IMR-90 (cell line): ENCODE measurements around the gene ATRNL1. TPM values are rescaled to one million over a fixed set of nuclear protein-coding genes. Genes with fewer than 3 reads are reported as not detected.
A peak's percentile ranks its signal among the peaks of the same experiment; 100 is the strongest.
"Not testable (repeated sequence)": the region's sequence is repeated elsewhere in the genome, so short reads cannot be mapped to it uniquely, and the experiment has no call there.

Source experiments
- ATAC-seq: fragments of 200-7000 bp; cut with Tn5 transposase; 2 replicates; pipeline ENCODE4 v1.9.1; 2020; ENCODE audit warnings: low read depth, mild to moderate bottlenecking, moderate library complexity
- BruUV-seq: library from RNA; stranded (reverse); fragments of 400-500 nt; replicated peaks from 2 replicates; lab custom pipeline; 2021; lab: Mats Ljungman, UMichigan
- CTCF ChIA-PET: fragments of 300-600 bp; formaldehyde crosslinking; extraction: SDS; loops from one replicate; lab custom pipeline; 2021; ENCODE audit warnings: antibody characterized with exemption; lab: Yijun Ruan, JAX
- POLR2A ChIA-PET: fragments of 300-600 bp; sonication (Branson Sonifier 250); formaldehyde crosslinking; loops from one replicate; lab custom pipeline; 2022; ENCODE audit warnings: antibody characterized with exemption; ENCODE audit not compliant: unreplicated experiment; lab: Charles Lee
- DNase-seq: peaks from one replicate; pipeline ENCODE4 v3.0.0; 2013
- H2AFZ ChIP-seq: replicated peaks from 2 replicates; pipeline ENCODE3; 2013; ENCODE audit warnings: low read length, mild to moderate bottlenecking; ENCODE audit not compliant: poor library complexity
- H2AK5ac ChIP-seq: 2 replicates; pipeline ENCODE4 v1.6.1; 2013; ENCODE audit warnings: low read depth, low read length, inconsistent platforms
- H2AK9ac ChIP-seq: replicated peaks from 2 replicates; pipeline ENCODE3; 2013; ENCODE audit warnings: mild to moderate bottlenecking, low read depth, low read length, moderate library complexity; ENCODE audit not compliant: poor library complexity
- H2BK120ac ChIP-seq: 2 replicates; pipeline ENCODE4 v1.6.1; 2013; ENCODE audit warnings: low read depth, low read length, inconsistent platforms
- H2BK15ac ChIP-seq: 3 replicates; pipeline ENCODE4 v1.6.1; 2013; ENCODE audit warnings: low read depth, low read length, inconsistent platforms
- H2BK20ac ChIP-seq: 2 replicates; pipeline ENCODE4 v1.6.1; 2013; ENCODE audit warnings: low read depth, mild to moderate bottlenecking, inconsistent platforms, low read length, moderate library complexity
- H2BK5ac ChIP-seq: 2 replicates; pipeline ENCODE4 v1.6.1; 2013; ENCODE audit warnings: mild to moderate bottlenecking, low read depth, low read length, inconsistent platforms; ENCODE audit not compliant: poor library complexity, severe bottlenecking
- H3K14ac ChIP-seq: replicated peaks from 2 replicates; pipeline ENCODE4 v1.6.1; 2013; ENCODE audit warnings: low read depth, low read length, inconsistent platforms
- H3K18ac ChIP-seq: 2 replicates; pipeline ENCODE4 v1.6.1; 2013; ENCODE audit warnings: low read depth, low read length, control low read depth
- H3K23ac ChIP-seq: 2 replicates; pipeline ENCODE4 v1.6.1; 2013; ENCODE audit warnings: low read depth, low read length, inconsistent platforms
- H3K27ac ChIP-seq: 2 replicates; pipeline ENCODE4 v1.5.1; 2013; ENCODE audit warnings: mild to moderate bottlenecking, control low read depth, low read length; ENCODE audit not compliant: insufficient read depth
- H3K27me3 ChIP-seq: 2 replicates; pipeline ENCODE4 v1.6.1; 2013; ENCODE audit warnings: low read length; ENCODE audit not compliant: control insufficient read depth, insufficient read depth
- H3K36me3 ChIP-seq: 2 replicates; pipeline ENCODE4 v1.6.1; 2013; ENCODE audit warnings: low read length, mixed read lengths; ENCODE audit not compliant: control insufficient read depth, insufficient read depth
- H3K4ac ChIP-seq: 2 replicates; pipeline ENCODE4 v1.6.1; 2013; ENCODE audit warnings: low read depth, low read length, inconsistent platforms
- H3K4me1 ChIP-seq: 2 replicates; pipeline ENCODE4 v1.6.1; 2013; ENCODE audit warnings: low read length, mixed read lengths; ENCODE audit not compliant: control insufficient read depth, insufficient read depth
- H3K4me2 ChIP-seq: 2 replicates; pipeline ENCODE4 v1.6.1; 2013; ENCODE audit warnings: low read depth, mild to moderate bottlenecking, control low read depth, low read length, moderate library complexity
- H3K4me3 ChIP-seq: 2 replicates; pipeline ENCODE4 v1.5.1; 2013; ENCODE audit warnings: low read depth, mild to moderate bottlenecking, control low read depth, low read length, moderate library complexity; ENCODE audit not compliant: insufficient read depth
- H3K56ac ChIP-seq: 2 replicates; pipeline ENCODE4 v1.6.1; 2013; ENCODE audit warnings: low read length, inconsistent platforms; ENCODE audit not compliant: insufficient read depth; ENCODE audit errors: extremely low read depth
- H3K79me1 ChIP-seq, 2 experiments: 2 replicates each; pipeline ENCODE4 v1.6.1; 2013; ENCODE audit warnings: low read length in 2 of 2, inconsistent platforms in 1 of 2, low read depth in 1 of 2
- H3K9ac ChIP-seq: 2 replicates; pipeline ENCODE4 v1.6.1; 2013; ENCODE audit warnings: low read depth, low read length, control low read depth
- H3K9me1 ChIP-seq: 2 replicates; pipeline ENCODE4 v1.6.1; 2013; ENCODE audit warnings: low read length, inconsistent platforms; ENCODE audit not compliant: insufficient read depth
- H3K9me3 ChIP-seq: 2 replicates; pipeline ENCODE4 v1.6.1; 2013; ENCODE audit warnings: low read length; ENCODE audit not compliant: control insufficient read depth, insufficient read depth
- H4K20me1 ChIP-seq: 2 replicates; pipeline ENCODE4 v1.6.1; 2013; ENCODE audit warnings: low read length, inconsistent platforms; ENCODE audit not compliant: insufficient read depth
- H4K5ac ChIP-seq: 2 replicates; pipeline ENCODE4 v1.6.1; 2013; ENCODE audit warnings: mild to moderate bottlenecking, low read depth, low read length, control low read depth
- H4K8ac ChIP-seq, 2 experiments: 2 replicates each; pipeline ENCODE4 v1.6.1; 2013; ENCODE audit warnings: low read depth in 2 of 2, low read length in 2 of 2, control low read depth in 1 of 2, inconsistent platforms in 1 of 2
- H4K91ac ChIP-seq: 2 replicates; pipeline ENCODE4 v1.6.1; 2013; ENCODE audit warnings: low read depth, low read length, inconsistent platforms; ENCODE audit not compliant: insufficient read depth
- CEBPB ChIP-seq: IDR thresholded peaks from 2 replicates; pipeline ENCODE4 v1.6.1; 2012; ENCODE audit warnings: low read depth, low read length, improper control_type of control experiment
- NFE2L2 ChIP-seq: fragments of 150-350 bp; IDR thresholded peaks from 2 replicates; pipeline ENCODE4 v1.6.1; 2016; ENCODE audit warnings: low read depth, mild to moderate bottlenecking, low read length
- WGBS, 2 experiments: methylation state at CpG; one replicate each; pipeline versions ENCODE4 v1.1.5 to v1.1.7; 2013; ENCODE audit warnings: missing lambda C conversion rate in 2 of 2; ENCODE audit not compliant: insufficient read length in 1 of 2; ENCODE audit errors: extremely low coverage in 2 of 2; 5-methylcytosine and 5-hydroxymethylcytosine counted together
- dilution Hi-C: fragments of 300-500 bp; cut with HindIII; formaldehyde crosslinking; loops from one replicate; pipeline ENCODE4 v1.14.3; 2018; ENCODE audit warnings: low sequenced_read_pairs; ENCODE audit not compliant: unreplicated experiment
- in situ Hi-C: fragments of 300-500 bp; cut with MboI; formaldehyde crosslinking; loops from 3 replicates; pipeline ENCODE4 v1.14.3; 2019; ENCODE audit warnings: low sequenced_read_pairs, inconsistent platforms, mixed read lengths
- intact Hi-C: fragments of 100-400 bp; cut with micrococcal nuclease; formaldehyde crosslinking; loops from 2 replicates; pipeline ENCODE4 v1.10.0; 2022
- polyA plus RNA-seq, 3 experiments: library from polyadenylated mRNA; depleted of rRNA; stranded (reverse); fragments of >200 nt; gene quantifications; 2 replicates each; pipeline ENCODE4 v1.2.3, GENCODE V29; 2012; ENCODE audit warnings: low replicate concordance in 1 of 3
- total RNA-seq: library from RNA; depleted of rRNA; stranded (reverse); fragments of >200 nt; gene quantifications from 2 replicates; pipeline ENCODE4 v1.2.3, GENCODE V29; 2012

Gene ATRNL1
- total and polyA plus RNA-seq, 2 of the 4 experiments (the other 2 are of a cell fraction): 0.18 to 0.19 TPM

DNA sequence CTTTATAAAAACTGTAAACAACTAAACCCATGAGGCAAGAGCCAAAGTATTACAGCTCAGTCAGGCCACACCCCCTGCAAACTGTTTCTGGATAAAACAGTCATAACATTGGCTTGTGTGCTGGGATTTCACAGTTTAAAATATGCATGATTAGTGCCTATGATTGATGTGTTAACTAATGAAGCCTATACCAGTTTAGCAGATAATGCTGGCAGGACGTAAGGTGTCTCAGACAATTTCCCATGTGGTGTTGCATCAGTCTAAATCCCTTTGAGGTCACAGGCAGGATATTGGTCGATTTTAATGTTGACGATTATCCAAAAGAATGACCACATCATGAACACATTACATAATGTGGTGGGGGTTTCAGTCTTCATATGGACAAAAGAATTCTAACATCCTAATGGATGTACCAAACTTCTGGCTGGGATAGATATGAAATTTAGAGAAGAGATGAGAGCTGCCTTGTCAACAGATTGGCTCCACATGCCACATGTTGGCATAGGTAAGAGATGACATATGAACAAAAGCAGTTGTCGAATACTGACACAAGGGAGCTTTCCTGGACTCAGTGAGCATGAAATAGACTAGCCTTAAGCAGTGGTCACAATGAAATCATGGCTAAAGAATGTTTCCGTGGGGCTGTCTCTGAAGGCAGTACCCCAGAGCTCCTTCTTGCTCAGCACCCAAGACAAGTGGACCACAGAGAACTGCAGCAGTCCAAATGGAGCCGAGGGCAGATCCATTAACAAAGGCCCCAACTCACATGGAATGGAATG, 734.3 kb downstream of the ATRNL1 start:
- DNase-seq (peak; percentile 73), ATAC-seq (peak; percentile 64)
- TF ChIP-seq NFE2L2 (no peak), CEBPB (peak; percentile 49; the same call in 1 of the 2 replicates)
- POLR2A ChIA-PET: interaction anchor here (0.7 kb wide), 1 partner anchor 132 kb away, joined by 4 read pairs; no protein-coding TSS in a partner anchor
- no TSS peak for BruUV-seq
- H2AK9ac ChIP-seq: no peak overlapping the region
- H3K27me3 ChIP-seq: no peaks in the 10 kb centered on the region
- intact Hi-C loops (loop anchor here (1.0 to 10.0 kb wide), 3 partner anchors 119 to 445 kb away; partner anchors contain the start of gene GFRA1), in situ Hi-C loops (no loop called here), dilution Hi-C loops (no loop called here)
- peaks cover 8% of the 10 kb centered on the region for H3K4me1 ChIP-seq
- no peaks in the 10 kb centered on the region for H3K9me1 ChIP-seq
- H3K4me2 ChIP-seq: no peak overlapping the region
- H3K27ac ChIP-seq: no peak overlapping the region
- H3K79me1 ChIP-seq: no peaks in the 10 kb centered on the region
- peak overlapping the region; percentile 42; the same call in 1 of the 2 replicates for H2BK20ac ChIP-seq
- H3K56ac ChIP-seq: no peak overlapping the region
- WGBS, 2 experiments: 24% methylated on average over 2 of the region's 6 CpGs; no CpG with 5 or more reads in 1 of the 2 experiments
- no peak overlapping the region for H3K14ac ChIP-seq
- no peak overlapping the region for H3K4me3 ChIP-seq
- no peak overlapping the region for H2BK15ac ChIP-seq
- CTCF ChIA-PET: interaction anchor here (0.6 to 2.5 kb wide), 6 partner anchors 16 to 460 kb away, joined by 3 to 13 read pairs (median 4); no protein-coding TSS in a partner anchor
- H2AFZ ChIP-seq: peak overlapping the region; percentile 15
- no peaks in the 10 kb centered on the region for H3K36me3 ChIP-seq
- H2BK5ac ChIP-seq: no peak overlapping the region
- H2AK5ac ChIP-seq: no peak overlapping the region
- no peak overlapping the region for H4K5ac ChIP-seq
- H3K9ac ChIP-seq: no peak overlapping the region
- 0 out of 2 replicates have a peak overlapping the region, but pooled peaks have one; percentile 7 for H3K18ac ChIP-seq
- H4K91ac ChIP-seq: no peak overlapping the region
- no peaks in the 10 kb centered on the region for H4K20me1 ChIP-seq
- H3K4ac ChIP-seq: no peak overlapping the region
- H3K9me3 ChIP-seq: no peaks in the 10 kb centered on the region
- peak overlapping the region; percentile 32; the same call in 1 of the 2 replicates for H2BK120ac ChIP-seq
- no peak overlapping the region for H3K23ac ChIP-seq
- peak overlapping the region in 1 of 2 experiments; percentile 47; a peak in 2 of 4 replicates for H4K8ac ChIP-seq

DNA sequence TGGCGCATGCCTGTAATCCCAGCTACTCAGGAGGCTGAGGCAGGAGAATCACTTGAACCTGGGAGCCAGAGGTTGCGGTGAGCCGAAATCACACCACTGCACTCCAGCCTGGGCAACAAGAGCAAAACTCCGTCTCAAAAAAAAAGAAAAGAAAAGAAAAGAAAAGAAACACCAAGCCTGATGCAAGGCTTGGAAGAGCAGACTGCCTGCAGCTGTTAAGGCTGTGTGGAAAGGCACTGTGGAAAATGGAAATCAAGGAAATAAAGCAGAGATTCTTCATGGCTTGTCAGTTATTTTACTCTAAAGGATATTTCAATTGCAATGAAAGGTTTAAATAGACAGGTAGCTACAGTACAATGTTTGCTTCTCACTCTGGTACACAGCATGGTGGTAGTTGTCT, 735.0 kb downstream of the ATRNL1 start:
- H2BK120ac ChIP-seq, H3K27ac ChIP-seq, ATAC-seq, H3K14ac ChIP-seq, H3K4ac ChIP-seq, H2BK5ac ChIP-seq, H3K36me3 ChIP-seq, H4K91ac ChIP-seq, DNase-seq, H4K8ac ChIP-seq, H3K27me3 ChIP-seq, H3K23ac ChIP-seq, H2BK15ac ChIP-seq, H4K5ac ChIP-seq, H3K4me1 ChIP-seq, dilution Hi-C loops, H3K9me3 ChIP-seq, H2AK5ac ChIP-seq, H3K4me3 ChIP-seq, in situ Hi-C loops, H3K9ac ChIP-seq, H3K56ac ChIP-seq, H3K79me1 ChIP-seq, H2AFZ ChIP-seq, H2BK20ac ChIP-seq, H2AK9ac ChIP-seq, H4K20me1 ChIP-seq, H3K4me2 ChIP-seq, H3K9me1 ChIP-seq, BruUV-seq, H3K18ac ChIP-seq: not testable (repeated sequence)
- intact Hi-C loops: loop anchor here (2.0 to 10.0 kb wide), 2 partner anchors 347 to 445 kb away; partner anchors contain the start of gene GFRA1
- ChIA-PET POLR2A (interaction anchor here (0.7 kb wide), 1 partner anchor 132 kb away, joined by 4 read pairs; no protein-coding TSS in a partner anchor), CTCF (interaction anchor here (0.8 to 2.5 kb wide), 4 partner anchors 15 to 459 kb away, joined by 3 to 13 read pairs (median 4); no protein-coding TSS in a partner anchor)
- WGBS, 2 experiments: 73% methylated on average over 3 of the region's 4 CpGs; no CpG with 5 or more reads in 1 of the 2 experiments
